Esophagus muscularis mucosa (tissue), 4 donors: ENCODE results near the gene MORN3. TPM values are rescaled to one million over a fixed set of nuclear protein-coding genes. Genes with fewer than 3 reads are reported as not detected.

Experiments
- DNase-seq: peaks from one replicate; pipeline ENCODE4 v3.0.0-alpha.2; 2017; ENCODE audit errors: extremely low spot score
- H3K27ac ChIP-seq, 4 donors: fragments of 200-600 bp; sonication (generic); replicated peaks in 1 of 4; 1 replicate in 3 of 4; 2 replicates in 1 of 4; pipeline ENCODE4 v1.5.1; 2016 to 2019; ENCODE audit warnings: mild to moderate bottlenecking in 1 of 4
- H3K27me3 ChIP-seq, 4 donors: fragments of 200-600 bp; sonication (generic); one replicate each; pipeline versions ENCODE4 v1.5.1 to v1.6.0; 2016 to 2019
- H3K36me3 ChIP-seq, 4 donors: fragments of 200-600 bp; sonication (generic); one replicate each; pipeline ENCODE4 v1.5.1; 2016 to 2019
- H3K4me1 ChIP-seq, 4 donors: fragments of 200-600 bp; sonication (generic); one replicate each; pipeline ENCODE4 v1.5.1; 2016 to 2019
- H3K4me3 ChIP-seq, 4 donors: fragments of 200-600 bp; sonication (generic); 1 replicate in 2 of 4; 2 replicates in 2 of 4; pipeline ENCODE4 v1.5.1; 2016 to 2019; ENCODE audit warnings: mild to moderate bottlenecking in 4 of 4, moderate library complexity in 1 of 4
- H3K9me3 ChIP-seq, 4 donors: fragments of 200-600 bp; sonication (generic); 1 replicate in 3 of 4; 2 replicates in 1 of 4; pipeline ENCODE4 v1.5.1; 2016 to 2019
- EP300 ChIP-seq: sonication (generic); formaldehyde crosslinking; IDR thresholded peaks from one replicate; pipeline ENCODE4 v1.6.1; 2017; ENCODE audit warnings: antibody characterized with exemption
- POLR2A ChIP-seq: fragments of 450-650 bp; IDR thresholded peaks from one replicate; pipeline ENCODE4 v1.6.1; 2017; ENCODE audit warnings: antibody characterized with exemption, moderate library complexity, mild to moderate bottlenecking, low read depth
- POLR2AphosphoS5 ChIP-seq, 2 donors: sonication (generic); formaldehyde crosslinking; IDR thresholded peaks; one replicate each; pipeline ENCODE4 v1.6.1; 2017; ENCODE audit warnings: antibody characterized with exemption in 2 of 2
- WGBS: methylation state at CpG from one replicate; pipeline ENCODE4 v1.1.5; 2018; 5-methylcytosine and 5-hydroxymethylcytosine counted together
- intact Hi-C: fragments of 100-400 bp; cut with DNase I; formaldehyde crosslinking; loops from one replicate; pipeline ENCODE4 v1.15.1; 2023
- total RNA-seq, 4 donors: library from RNA; depleted of rRNA; stranded (reverse); fragments of >200 nt; gene quantifications; one replicate each; pipeline versions ENCODE4 v1.1.0 to v1.2.1, GENCODE V29; 2016
- TF ChIP-seq, protein P1 (sequence below), 3 experiments: fragments of 200-600 bp in 2 of 3; fragments of 450-650 bp in 1 of 3; sonication (generic) in 2 of 3; IDR thresholded peaks; one replicate each; pipeline ENCODE4 v1.5.1; 2017 to 2019; ENCODE audit warnings: antibody characterized with exemption in 3 of 3, mild to moderate bottlenecking in 2 of 3, moderate library complexity in 1 of 3

Gene MORN3
- total RNA-seq, 4 donors from 2014 or later: 0.13 to 1.2 (median 0.17) TPM; not detected in 1

DNA sequence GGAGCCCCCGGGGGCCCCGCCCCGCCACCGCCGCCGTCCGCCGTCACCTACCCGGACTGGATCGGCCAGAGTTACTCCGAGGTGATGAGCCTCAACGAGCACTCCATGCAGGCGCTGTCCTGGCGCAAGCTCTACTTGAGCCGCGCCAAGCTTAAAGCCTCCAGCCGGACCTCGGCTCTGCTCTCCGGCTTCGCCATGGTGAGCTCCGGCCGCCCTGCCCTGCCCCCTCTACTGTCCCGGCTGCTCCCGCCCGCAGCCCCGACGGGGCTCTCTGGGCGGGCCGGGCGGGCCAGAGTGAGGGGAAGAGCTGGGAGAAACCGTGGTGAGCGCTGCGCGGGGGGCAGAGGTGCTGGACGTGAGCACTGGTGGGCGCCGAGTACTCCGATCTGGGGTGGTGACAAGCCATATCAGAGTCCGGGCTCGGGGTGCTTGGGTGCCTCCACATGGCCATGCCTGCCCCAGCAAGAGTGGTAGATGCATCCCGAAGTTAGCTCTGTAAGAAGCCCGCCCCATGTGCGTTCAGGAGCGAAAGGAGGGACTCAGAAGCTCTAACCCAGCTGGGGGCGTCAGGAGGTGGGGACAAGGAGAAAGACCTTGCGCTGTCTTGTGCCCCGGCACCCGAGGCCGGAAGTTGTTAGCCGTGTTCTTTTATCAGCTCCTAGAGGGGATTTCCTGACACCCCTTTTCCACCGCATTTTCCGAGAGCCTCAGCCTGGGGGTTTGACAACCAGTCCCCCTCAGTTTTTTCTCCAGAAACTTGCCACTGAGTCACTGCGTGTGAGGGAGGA lies 42.4 kb downstream of the MORN3 start:
- TF ChIP-seq, protein P1, sequence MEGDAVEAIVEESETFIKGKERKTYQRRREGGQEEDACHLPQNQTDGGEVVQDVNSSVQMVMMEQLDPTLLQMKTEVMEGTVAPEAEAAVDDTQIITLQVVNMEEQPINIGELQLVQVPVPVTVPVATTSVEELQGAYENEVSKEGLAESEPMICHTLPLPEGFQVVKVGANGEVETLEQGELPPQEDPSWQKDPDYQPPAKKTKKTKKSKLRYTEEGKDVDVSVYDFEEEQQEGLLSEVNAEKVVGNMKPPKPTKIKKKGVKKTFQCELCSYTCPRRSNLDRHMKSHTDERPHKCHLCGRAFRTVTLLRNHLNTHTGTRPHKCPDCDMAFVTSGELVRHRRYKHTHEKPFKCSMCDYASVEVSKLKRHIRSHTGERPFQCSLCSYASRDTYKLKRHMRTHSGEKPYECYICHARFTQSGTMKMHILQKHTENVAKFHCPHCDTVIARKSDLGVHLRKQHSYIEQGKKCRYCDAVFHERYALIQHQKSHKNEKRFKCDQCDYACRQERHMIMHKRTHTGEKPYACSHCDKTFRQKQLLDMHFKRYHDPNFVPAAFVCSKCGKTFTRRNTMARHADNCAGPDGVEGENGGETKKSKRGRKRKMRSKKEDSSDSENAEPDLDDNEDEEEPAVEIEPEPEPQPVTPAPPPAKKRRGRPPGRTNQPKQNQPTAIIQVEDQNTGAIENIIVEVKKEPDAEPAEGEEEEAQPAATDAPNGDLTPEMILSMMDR (IDR thresholded peaks at IDR 0.05): peak in 2 of 3 experiments; percentile 6 to 11
- no peak for TF ChIP-seq POLR2A
- under 1% methylated on average over 22 of the region's 53 CpGs for WGBS
- Histone ChIP-seq H3K27me3 (peaks cover 0 to 5% (median 0%) of the 10 kb centered on the region in 4 donors), H3K36me3 (no peaks in the 10 kb centered on the region), H3K4me3 (peak overlapping the region; percentile 62 to 91 (median 80)), H3K27ac (peak overlapping the region; percentile 84 to 98 (median 94)), H3K9me3 (no peaks in the 10 kb centered on the region), H3K4me1 (peaks cover 33 to 68% (median 63%) of the 10 kb centered on the region in 4 donors)
- intact Hi-C loops: loop anchor here (5.0 kb wide), 2 partner anchors 45 to 60 kb away; no protein-coding TSS in a partner anchor
- peak; percentile 93 for DNase-seq

DNA sequence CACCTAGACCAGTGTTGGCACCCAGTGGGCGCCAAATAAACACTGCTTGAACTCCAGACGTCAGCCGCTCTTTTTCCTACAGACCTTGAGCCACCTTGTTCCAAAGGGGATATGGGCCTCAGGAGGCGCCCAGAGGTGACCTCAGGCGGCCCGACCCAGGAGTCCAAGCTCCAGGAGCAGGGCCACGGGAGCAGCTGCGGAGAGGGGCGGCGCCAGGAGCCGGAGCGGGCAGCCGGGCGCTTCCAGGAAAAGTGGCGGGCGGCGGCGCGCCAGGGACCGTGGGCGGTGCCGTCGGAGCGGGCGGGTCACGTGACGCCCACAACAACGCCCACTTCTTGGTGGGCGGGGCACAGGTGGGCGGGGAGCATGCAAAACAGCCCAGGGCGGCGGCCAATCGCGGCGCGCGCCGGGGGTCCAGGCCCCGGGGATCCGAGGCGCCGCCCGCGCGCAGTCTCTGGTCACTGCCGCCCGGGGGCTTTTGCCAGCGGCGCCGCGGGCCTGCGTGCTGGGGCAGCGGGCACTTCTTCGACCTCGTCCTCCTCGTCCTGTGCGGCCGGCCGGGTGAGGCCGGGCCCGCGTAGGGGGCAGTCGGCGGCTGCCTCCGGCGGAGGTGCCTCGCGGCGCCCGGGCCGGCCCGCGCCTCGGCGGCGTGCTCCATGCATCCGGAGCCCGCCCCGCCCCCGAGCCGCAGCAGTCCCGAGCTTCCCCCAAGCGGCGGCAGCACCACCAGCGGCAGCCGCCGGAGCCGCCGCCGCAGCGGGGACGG lies 43.2 kb downstream of the MORN3 start, which contains the start of gene ORAI1:
ORAI1 (plus strand) TSS at position 444 of the 766 bp plus-strand sequence.
- peak; percentile 98 for DNase-seq
- 27% methylated on average over 3 of the region's 92 CpGs for WGBS
- peaks cover 33 to 60% (median 55%) of the 10 kb centered on the region in 4 donors for H3K4me1 ChIP-seq

GRCh38 chr12:121620333-121620891 lies 49.0 kb downstream of the MORN3 start:
- 75% methylated on average over 8 of the region's 8 CpGs for WGBS
- H3K4me1 ChIP-seq: peaks cover 6 to 16% (median 12%) of the 10 kb centered on the region in 4 donors
- intact Hi-C loops: loop anchor here (5.0 kb wide), 1 partner anchor 38 kb away; the partner anchor contains the start of gene KDM2B
- H3K9me3 ChIP-seq: no peaks in the 10 kb centered on the region
- H3K27ac ChIP-seq: peak overlapping the region in 3 of 4 donors; percentile 25 to 51 (median 45)
- TF ChIP-seq POLR2AphosphoS5 (IDR thresholded peaks at IDR 0.05) (no peak), POLR2A (no peak), EP300 (no peak)
- TF ChIP-seq, protein P1 (IDR thresholded peaks at IDR 0.05): no peak
- no peak for DNase-seq
- H3K36me3 ChIP-seq: no peaks in the 10 kb centered on the region
- no peak overlapping the region for H3K4me3 ChIP-seq
- no peaks in the 10 kb centered on the region for H3K27me3 ChIP-seq

More for the DNA sequence above, 43.2 kb downstream of the MORN3 start, which contains the start of gene ORAI1:
- H3K36me3 ChIP-seq: no peaks in the 10 kb centered on the region
- intact Hi-C loops: loop anchor here (5.0 kb wide), 2 partner anchors 46 to 61 kb away; no protein-coding TSS in a partner anchor
- H3K4me3 ChIP-seq: peak within 1 kb of the TSS; percentile 62 to 91 (median 80)
- peak within 1 kb of the TSS; percentile 84 to 98 (median 94) for H3K27ac ChIP-seq
- H3K27me3 ChIP-seq: peaks cover 0 to 5% (median 0%) of the 10 kb centered on the region in 4 donors
- TF ChIP-seq POLR2A: peak; percentile 21
- no peak for TF ChIP-seq EP300
- TF ChIP-seq POLR2AphosphoS5 (IDR thresholded peaks at IDR 0.05): peak; percentile 75 to 82
- TF ChIP-seq, protein P1 (IDR thresholded peaks at IDR 0.05): peak in 2 of 3 experiments; percentile 31 to 42
- H3K9me3 ChIP-seq: no peaks in the 10 kb centered on the region

GRCh38 chr12:121618659-121619233 lies 50.7 kb downstream of the MORN3 start:
- no peak for DNase-seq
- intact Hi-C loops: no loop called here
- 86% methylated on average over 5 of the region's 5 CpGs for WGBS
- H3K27ac ChIP-seq: peak overlapping the region in 1 of 4 donors; percentile 51
- TF ChIP-seq POLR2A: no peak
- TF ChIP-seq EP300: no peak
- TF ChIP-seq, protein P1 (IDR thresholded peaks at IDR 0.05): no peak
- TF ChIP-seq POLR2AphosphoS5 (IDR thresholded peaks at IDR 0.05): no peak
- no peaks in the 10 kb centered on the region for H3K27me3 ChIP-seq
- no peaks in the 10 kb centered on the region for H3K9me3 ChIP-seq
- no peaks in the 10 kb centered on the region for H3K36me3 ChIP-seq
- peaks cover 0 to 10% (median 3%) of the 10 kb centered on the region in 4 donors for H3K4me1 ChIP-seq
- no peak overlapping the region for H3K4me3 ChIP-seq
